H9 (cell line): ENCODE results near the gene PDE1A. TPM values are rescaled to one million over a fixed set of nuclear protein-coding genes. Genes with fewer than 3 reads are reported as not detected.

Source experiments
- DNase-seq: peaks from one replicate; pipeline ENCODE4 v3.0.0-alpha.2; 2017
- H2AFZ ChIP-seq: one replicate; pipeline ENCODE4 v1.6.1; 2013; ENCODE audit warnings: mild to moderate bottlenecking, low read length, control low read depth, moderate library complexity
- H2AK5ac ChIP-seq: 2 replicates; pipeline ENCODE4 v1.6.1; 2013; ENCODE audit warnings: low read length, control low read depth, mixed read lengths; ENCODE audit not compliant: insufficient read length
- H2BK120ac ChIP-seq: one replicate; pipeline ENCODE4 v1.6.1; 2013; ENCODE audit warnings: low read depth, mild to moderate bottlenecking, low read length, control low read depth, inconsistent platforms; ENCODE audit not compliant: poor library complexity, severe bottlenecking
- H2BK12ac ChIP-seq: 2 replicates; pipeline ENCODE4 v1.6.1; 2013; ENCODE audit warnings: low read length, control low read depth, mixed read lengths, low read depth; ENCODE audit not compliant: insufficient read length
- H2BK15ac ChIP-seq: 2 replicates; pipeline ENCODE4 v1.6.1; 2013; ENCODE audit warnings: low read depth, low read length, control low read depth
- H2BK20ac ChIP-seq: one replicate; pipeline ENCODE4 v1.6.1; 2013; ENCODE audit warnings: low read depth, mild to moderate bottlenecking, low read length, control low read depth, inconsistent platforms; ENCODE audit not compliant: poor library complexity, severe bottlenecking
- H2BK5ac ChIP-seq: 2 replicates; pipeline ENCODE4 v1.6.1; 2013; ENCODE audit warnings: low read length, control low read depth, mixed read lengths; ENCODE audit not compliant: insufficient read length
- H3K14ac ChIP-seq: 2 replicates; pipeline ENCODE4 v1.6.1; 2013; ENCODE audit warnings: low read length, control low read depth; ENCODE audit not compliant: insufficient read depth
- H3K18ac ChIP-seq: 2 replicates; pipeline ENCODE4 v1.6.1; 2013; ENCODE audit warnings: low read depth, mild to moderate bottlenecking, mixed read lengths, low read length, control low read depth; ENCODE audit not compliant: insufficient read length
- H3K23ac ChIP-seq: 2 replicates; pipeline ENCODE4 v1.6.1; 2013; ENCODE audit warnings: low read length, control low read depth, mixed read lengths, low read depth; ENCODE audit not compliant: insufficient read length
- H3K23me2 ChIP-seq: 2 replicates; pipeline ENCODE4 v1.6.1; 2013; ENCODE audit warnings: low read depth, mild to moderate bottlenecking, mixed read lengths, low read length, control low read depth; ENCODE audit not compliant: insufficient read length, poor library complexity, severe bottlenecking
- H3K27ac ChIP-seq: 2 replicates; pipeline ENCODE4 v1.5.1; 2013; ENCODE audit warnings: low read length, control low read depth, mixed read lengths, low read depth; ENCODE audit not compliant: insufficient read length
- H3K27me3 ChIP-seq: 2 replicates; pipeline ENCODE4 v1.6.1; 2013; ENCODE audit warnings: low read length, control low read depth, inconsistent platforms; ENCODE audit not compliant: insufficient read depth
- H3K4ac ChIP-seq: 2 replicates; pipeline ENCODE4 v1.6.1; 2013; ENCODE audit warnings: low read depth, mild to moderate bottlenecking, control low read depth, inconsistent platforms, low read length, moderate library complexity
- H3K4me1 ChIP-seq: 2 replicates; pipeline ENCODE4 v1.6.1; 2013; ENCODE audit warnings: low read length, control low read depth, inconsistent platforms; ENCODE audit not compliant: insufficient read depth
- H3K4me2 ChIP-seq: 2 replicates; pipeline ENCODE4 v1.6.1; 2013; ENCODE audit warnings: low read length, control low read depth, mixed read lengths; ENCODE audit not compliant: insufficient read length, insufficient read depth
- H3K56ac ChIP-seq: 2 replicates; pipeline ENCODE4 v1.6.1; 2013; ENCODE audit warnings: low read depth, mild to moderate bottlenecking, mixed read lengths, low read length, control low read depth; ENCODE audit not compliant: insufficient read length
- H3K79me1 ChIP-seq: 2 replicates; pipeline ENCODE4 v1.6.1; 2013; ENCODE audit warnings: low read depth, mild to moderate bottlenecking, moderate library complexity, low read length, control low read depth, inconsistent platforms; ENCODE audit not compliant: insufficient read depth, poor library complexity, severe bottlenecking
- H3K79me2 ChIP-seq: 2 replicates; pipeline ENCODE4 v1.6.1; 2013; ENCODE audit warnings: low read length, control low read depth, inconsistent platforms; ENCODE audit not compliant: insufficient read depth
- H3K9ac ChIP-seq: 2 replicates; pipeline ENCODE4 v1.6.1; 2013; ENCODE audit warnings: low read length, control low read depth, mixed read lengths; ENCODE audit not compliant: insufficient read length; ENCODE audit errors: extremely low read depth
- H3K9me3 ChIP-seq: one replicate; pipeline ENCODE4 v1.6.1; 2013; ENCODE audit warnings: low read depth, low read length, inconsistent platforms; ENCODE audit not compliant: control insufficient read depth
- H3T11ph ChIP-seq: one replicate; pipeline ENCODE4 v1.6.1; 2013; ENCODE audit warnings: mild to moderate bottlenecking, low read length, control low read depth, inconsistent platforms
- H4K20me1 ChIP-seq: one replicate; pipeline ENCODE4 v1.6.1; 2013; ENCODE audit not compliant: control insufficient read depth, insufficient read length, insufficient read depth
- H4K5ac ChIP-seq: 2 replicates; pipeline ENCODE4 v1.6.1; 2013; ENCODE audit warnings: low read depth, mild to moderate bottlenecking, mixed read lengths, low read length, control low read depth; ENCODE audit not compliant: insufficient read length
- H4K8ac ChIP-seq: replicated peaks from 2 replicates; pipeline ENCODE4 v1.6.1; 2013; ENCODE audit warnings: low read length, control low read depth, mixed read lengths, low read depth; ENCODE audit not compliant: insufficient read length
- H4K91ac ChIP-seq: 2 replicates; pipeline ENCODE4 v1.6.1; 2013; ENCODE audit warnings: low read depth, mild to moderate bottlenecking, moderate library complexity, mixed read lengths, low read length, control low read depth; ENCODE audit not compliant: insufficient read length
- H3K27ac Mint-ChIP-seq, 3 experiments: 2 replicates in 2 of 3; 3 replicates in 1 of 3; pipeline ENCODE4 v1.8.0; 2020 to 2021; ENCODE audit warnings: mixed read lengths in 3 of 3, mild to moderate bottlenecking in 1 of 3, moderate library complexity in 1 of 3
- H3K27me3 Mint-ChIP-seq: 2 replicates; pipeline ENCODE4 v1.8.0; 2021; ENCODE audit warnings: low read depth, mild to moderate bottlenecking, moderate library complexity, mixed read lengths
- H3K36me3 Mint-ChIP-seq, 3 experiments: 2 replicates in 2 of 3; 3 replicates in 1 of 3; pipeline ENCODE4 v1.8.0; 2020 to 2021; ENCODE audit warnings: low read depth in 3 of 3, mixed read lengths in 3 of 3; ENCODE audit not compliant: insufficient read depth in 1 of 3
- H3K4me1 Mint-ChIP-seq, 2 experiments: 2 replicates each; pipeline ENCODE4 v1.8.0; 2020; ENCODE audit warnings: mixed read lengths in 2 of 2
- H3K4me3 Mint-ChIP-seq, 2 experiments: 2 replicates in 1 of 2; 3 replicates in 1 of 2; pipeline ENCODE4 v1.8.0; 2020 to 2021; ENCODE audit warnings: mild to moderate bottlenecking in 2 of 2, mixed read lengths in 2 of 2, moderate library complexity in 1 of 2
- H3K9me3 Mint-ChIP-seq, 2 experiments: 2 replicates in 1 of 2; 3 replicates in 1 of 2; pipeline ENCODE4 v1.8.0; 2020; ENCODE audit warnings: mild to moderate bottlenecking in 2 of 2, mixed read lengths in 2 of 2, moderate library complexity in 1 of 2
- CTCF ChIP-seq: fragments of 200-600 bp; sonication (generic); conservative IDR thresholded peaks from 3 replicates; pipeline ENCODE4 v1.8.0; 2021; ENCODE audit warnings: antibody characterized with exemption, mild to moderate bottlenecking
- WGBS: extraction: QIAGEN DNeasy Blood & Tissue Kit; methylation state at CpG from one replicate; pipeline ENCODE4 v1.1.7; 2013; ENCODE audit warnings: missing lambda C conversion rate, low lambda C conversion rate, mixed read lengths; ENCODE audit not compliant: insufficient read length; ENCODE audit errors: extremely low coverage; 5-methylcytosine and 5-hydroxymethylcytosine counted together
- total RNA-seq: library from RNA; stranded (reverse); gene quantifications from 2 replicates; pipeline ENCODE4 v1.2.1, GENCODE V29; 2021

Gene PDE1A
- total RNA-seq, 1 experiment from 2014 or later: 0.11 TPM

- H3K27ac Mint-ChIP-seq: no peak overlapping the region
These were observed 128.4 kb downstream of the PDE1A start for GRCh38 chr2:182298456-182298855.

More at GRCh38 chr2:182298456-182298855, 128.4 kb downstream of the PDE1A start:
- H3K27me3 ChIP-seq: no peaks in the 10 kb centered on the region; the same call in 1 of the 2 replicates
- H3K4me1 Mint-ChIP-seq: no peaks in the 10 kb centered on the region
- no peak overlapping the region for H3T11ph ChIP-seq
- H4K20me1 ChIP-seq: no peaks in the 10 kb centered on the region
- H3K23me2 ChIP-seq: no peaks in the 10 kb centered on the region
- no peak overlapping the region for H3K27ac ChIP-seq
- no CpG with 5 or more reads among the region's 4 CpGs for WGBS
- no peak overlapping the region for H2BK120ac ChIP-seq
- H2BK20ac ChIP-seq: no peak overlapping the region
- H3K9ac ChIP-seq: no peak overlapping the region
- H3K27me3 Mint-ChIP-seq: no peaks in the 10 kb centered on the region
- no peaks in the 10 kb centered on the region; a peak in 1 of 7 replicates for H3K36me3 Mint-ChIP-seq
- H3K79me1 ChIP-seq: no peaks in the 10 kb centered on the region
- no peak overlapping the region for H3K4me2 ChIP-seq
- no peak overlapping the region for H3K18ac ChIP-seq
- H3K9me3 Mint-ChIP-seq: no peaks in the 10 kb centered on the region
- H3K14ac ChIP-seq: no peak overlapping the region
- no peaks in the 10 kb centered on the region for H3K9me3 ChIP-seq
- no peak overlapping the region for H2BK5ac ChIP-seq
- no peak overlapping the region for H3K56ac ChIP-seq
- H3K79me2 ChIP-seq: no peaks in the 10 kb centered on the region
- no peak overlapping the region for H3K23ac ChIP-seq
- no peak overlapping the region for H4K8ac ChIP-seq
- no peak overlapping the region for H3K4me3 Mint-ChIP-seq
- no peaks in the 10 kb centered on the region for H3K4me1 ChIP-seq
- no peak overlapping the region for H2AK5ac ChIP-seq
- no peak overlapping the region for H4K91ac ChIP-seq
- no peak overlapping the region for H2BK15ac ChIP-seq
- no peak overlapping the region for H2BK12ac ChIP-seq
- H2AFZ ChIP-seq: no peak overlapping the region
- no peak for TF ChIP-seq CTCF
- no peak for DNase-seq
- no peak overlapping the region for H3K4ac ChIP-seq
- no peak overlapping the region for H4K5ac ChIP-seq
